ENCODE data around the gene PRAC2.

PRAC2 gene

GRCh38 chr17:48718227-48718760 is 4.7 kb upstream of the PRAC2 start:
- TF ChIP-seq, protein P1, sequence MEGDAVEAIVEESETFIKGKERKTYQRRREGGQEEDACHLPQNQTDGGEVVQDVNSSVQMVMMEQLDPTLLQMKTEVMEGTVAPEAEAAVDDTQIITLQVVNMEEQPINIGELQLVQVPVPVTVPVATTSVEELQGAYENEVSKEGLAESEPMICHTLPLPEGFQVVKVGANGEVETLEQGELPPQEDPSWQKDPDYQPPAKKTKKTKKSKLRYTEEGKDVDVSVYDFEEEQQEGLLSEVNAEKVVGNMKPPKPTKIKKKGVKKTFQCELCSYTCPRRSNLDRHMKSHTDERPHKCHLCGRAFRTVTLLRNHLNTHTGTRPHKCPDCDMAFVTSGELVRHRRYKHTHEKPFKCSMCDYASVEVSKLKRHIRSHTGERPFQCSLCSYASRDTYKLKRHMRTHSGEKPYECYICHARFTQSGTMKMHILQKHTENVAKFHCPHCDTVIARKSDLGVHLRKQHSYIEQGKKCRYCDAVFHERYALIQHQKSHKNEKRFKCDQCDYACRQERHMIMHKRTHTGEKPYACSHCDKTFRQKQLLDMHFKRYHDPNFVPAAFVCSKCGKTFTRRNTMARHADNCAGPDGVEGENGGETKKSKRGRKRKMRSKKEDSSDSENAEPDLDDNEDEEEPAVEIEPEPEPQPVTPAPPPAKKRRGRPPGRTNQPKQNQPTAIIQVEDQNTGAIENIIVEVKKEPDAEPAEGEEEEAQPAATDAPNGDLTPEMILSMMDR (IDR thresholded peaks at IDR 0.05) = no peak

DNA sequence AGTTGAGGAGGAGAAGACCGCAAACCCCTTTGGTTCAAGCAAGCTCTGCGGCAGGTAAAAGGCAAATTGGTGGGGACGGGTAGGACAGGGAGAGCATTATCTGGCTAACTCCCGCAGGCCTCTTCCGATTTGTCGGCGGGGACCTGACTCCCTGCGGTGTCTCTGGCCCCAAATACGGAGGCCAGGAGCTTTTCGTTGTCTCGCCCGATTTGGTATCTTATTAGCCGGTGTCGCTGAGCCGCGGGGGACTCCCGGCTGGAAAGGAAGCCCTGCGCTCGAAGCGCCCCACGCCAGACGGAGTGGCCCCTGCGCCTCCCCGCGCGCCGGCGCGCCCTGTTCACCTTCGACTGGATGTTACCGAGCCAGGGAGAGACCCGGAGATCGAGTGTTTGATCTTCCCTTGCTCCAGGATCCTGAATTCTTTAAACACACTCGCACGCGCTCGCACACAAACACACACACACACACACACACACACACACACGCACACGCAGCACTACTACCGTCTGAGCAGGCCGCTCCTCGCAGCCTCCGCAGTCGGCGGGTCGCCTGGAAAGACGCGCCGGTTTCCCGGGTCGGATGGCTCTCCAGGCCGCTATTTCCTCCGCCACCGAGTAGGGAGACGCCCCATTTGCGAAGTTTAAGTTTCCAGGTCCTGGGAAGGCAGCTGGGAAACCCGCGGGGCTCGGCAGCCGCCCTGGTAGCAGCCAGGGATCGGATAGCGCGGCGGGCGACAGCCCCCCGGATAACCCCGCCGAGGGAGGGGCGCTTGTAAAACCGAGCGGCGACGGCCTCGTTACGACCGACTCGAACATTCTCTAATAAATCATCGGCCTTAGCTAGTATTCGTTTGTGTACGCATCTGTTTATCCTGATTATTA is 4.0 kb upstream of the PRAC2 start:
- TF ChIP-seq, protein P1 (IDR thresholded peaks at IDR 0.05) = no peak

GRCh38 chr17:48719642-48720265 is 3.2 kb upstream of the PRAC2 start:
- TF ChIP-seq, protein P1 (IDR thresholded peaks at IDR 0.05) = no peak

GRCh38 chr17:48720266-48721008 is 2.5 kb upstream of the PRAC2 start:
- TF ChIP-seq, protein P1 (IDR thresholded peaks at IDR 0.05) = no peak

DNA sequence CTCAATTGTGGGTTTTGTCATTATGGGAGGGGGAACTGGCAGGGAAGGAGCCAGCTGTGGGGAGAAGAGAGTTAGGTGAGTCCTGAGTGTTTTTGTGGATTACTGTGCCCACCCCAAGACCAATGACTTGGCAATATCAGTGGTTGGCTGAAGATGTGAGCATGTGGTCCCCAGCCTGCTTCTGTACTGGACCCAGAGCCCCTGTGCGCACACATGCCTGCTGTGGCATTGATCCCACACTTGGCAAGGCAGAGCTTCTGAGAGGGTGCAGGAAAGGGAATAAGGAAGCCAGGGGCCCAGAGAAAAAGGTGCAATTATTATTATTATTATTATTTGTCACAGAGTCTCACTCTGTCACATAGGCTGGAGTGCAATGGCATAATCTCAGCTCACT is 2.0 kb upstream of the PRAC2 start:
- TF ChIP-seq, protein P1 (IDR thresholded peaks at IDR 0.05) = no peak

DNA sequence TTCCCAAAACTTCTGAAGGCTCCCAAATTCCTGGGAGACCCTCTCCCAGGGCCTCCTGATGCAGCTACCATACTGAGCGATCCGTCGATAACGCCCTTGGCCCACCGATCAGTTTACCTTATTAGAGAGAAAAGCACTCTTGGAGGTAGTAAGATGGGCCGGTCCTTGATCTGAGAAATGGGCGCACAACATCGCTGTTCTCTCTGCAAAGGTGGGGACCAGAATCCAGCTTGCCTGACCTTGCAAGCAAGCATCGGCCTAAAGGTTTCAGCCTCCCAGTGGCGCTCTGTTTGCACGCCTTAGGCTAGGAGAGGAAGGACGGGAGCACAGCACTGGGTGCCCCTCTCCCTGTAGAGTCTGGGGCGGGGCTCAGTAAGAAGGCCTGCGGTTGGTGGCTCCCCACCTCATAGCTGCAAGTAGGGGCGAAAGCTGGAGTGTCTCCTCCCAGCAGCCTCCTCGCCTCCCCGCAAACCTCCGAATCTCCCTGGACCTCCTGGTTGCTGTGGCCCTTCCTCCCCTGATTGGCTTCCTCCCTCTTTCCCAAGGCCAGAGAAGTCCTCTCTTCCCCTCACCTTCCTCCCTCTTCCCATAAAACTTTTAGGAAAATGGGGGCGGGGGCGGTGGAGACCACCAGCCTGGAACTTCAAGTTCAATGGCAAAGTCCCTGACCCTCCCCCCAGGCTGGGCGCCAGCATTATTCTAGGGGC is 631 bp upstream of the PRAC2 start, which contains the start of gene PRAC1:
TSS of gene PRAC1 (minus strand) at position 318 of the 707 bp plus-strand sequence. CDS start at position 192, 126 bp downstream.
- TF ChIP-seq, protein P1 (IDR thresholded peaks at IDR 0.05) = no peak; the same call in 1 of the 2 replicates

All from LNCAP (cell line).